Lung (tissue), 12 donors: ENCODE results near the gene TMEM121. TPM values are rescaled to one million over a fixed set of nuclear protein-coding genes. Genes with fewer than 3 reads are reported as not detected.
"Not testable (repeated sequence)": the region's sequence is repeated elsewhere in the genome, so short reads cannot be mapped to it uniquely, and the experiment has no call there.

Experiments used
- ATAC-seq: fragments of 200-7000 bp; cut with Tn5 transposase; one replicate; pipeline ENCODE4 v1.9.1; 2020; ENCODE audit warnings: moderate number of reproducible peaks; ENCODE audit not compliant: insufficient read depth, low FRiP score
- DNase-seq, 3 donors: peaks; one replicate each; pipeline ENCODE4 v3.0.0-alpha.2; 2013 to 2017
- H3K27ac ChIP-seq, 2 donors: one replicate each; pipeline ENCODE4 v1.5.1; 2013; ENCODE audit warnings: mild to moderate bottlenecking in 2 of 2, moderate library complexity in 2 of 2, control low read depth in 1 of 2, inconsistent platforms in 1 of 2, low read depth in 1 of 2, low read length in 1 of 2
- H3K27me3 ChIP-seq, 3 donors: one replicate each; pipeline ENCODE4 v1.5.1; 2013; ENCODE audit warnings: low read length in 2 of 3; ENCODE audit not compliant: control insufficient read depth in 3 of 3, insufficient read depth in 3 of 3
- H3K36me3 ChIP-seq, 4 donors: one replicate each; pipeline ENCODE4 v1.5.1; 2013; ENCODE audit warnings: low read length in 4 of 4, mild to moderate bottlenecking in 1 of 4, moderate library complexity in 1 of 4; ENCODE audit not compliant: control insufficient read depth in 4 of 4, insufficient read depth in 4 of 4
- H3K4me1 ChIP-seq, 5 donors: one replicate each; pipeline ENCODE4 v1.5.1; 2013; ENCODE audit warnings: low read length in 5 of 5, mild to moderate bottlenecking in 2 of 5, moderate library complexity in 1 of 5; ENCODE audit not compliant: control insufficient read depth in 5 of 5, insufficient read depth in 5 of 5
- H3K4me3 ChIP-seq: one replicate; pipeline ENCODE4 v1.5.1; 2013; ENCODE audit warnings: mild to moderate bottlenecking, control low read depth, moderate library complexity
- H3K9ac ChIP-seq, 2 donors: one replicate each; pipeline ENCODE4 v1.5.1; 2013; ENCODE audit warnings: low read length in 2 of 2, control low read depth in 1 of 2; ENCODE audit not compliant: insufficient read depth in 1 of 2
- H3K9me3 ChIP-seq, 4 donors: one replicate each; pipeline ENCODE4 v1.5.1; 2013; ENCODE audit warnings: low read length in 3 of 4, mild to moderate bottlenecking in 1 of 4, moderate library complexity in 1 of 4; ENCODE audit not compliant: control insufficient read depth in 4 of 4, insufficient read depth in 3 of 4
- WGBS, 2 donors: extraction: QIAGEN DNeasy Blood & Tissue Kit; methylation state at CpG; one replicate each; pipeline ENCODE4 v1.1.7; 2013; 5-methylcytosine and 5-hydroxymethylcytosine counted together
- polyA plus RNA-seq, 2 donors: library from polyadenylated mRNA; stranded (reverse); fragments of 200-250 nt; gene quantifications; one replicate each; pipeline ENCODE4 v1.2.1, GENCODE V29; 2013
- total RNA-seq, 2 donors: library from RNA; depleted of rRNA in 1 of 2; stranded (reverse); fragments of >200 nt in 1 of 2; gene quantifications; one replicate each; pipeline ENCODE4 v1.2.1, GENCODE V29; 2014 to 2021
- TF ChIP-seq, protein P1 (sequence below): IDR thresholded peaks from 2 replicates; pipeline ENCODE4 v1.5.1; 2012; ENCODE audit warnings: mild to moderate bottlenecking; ENCODE audit errors: control extremely low read depth, extremely low read depth
- donor health status: control.
- donor health status: control.
- donor health status: Bipolar disorder and iron deficiency.
- donor health status: healthy.
- donor health status: DM: yes; HTN: yes; CAD: no.

Gene TMEM121
- total and polyA plus RNA-seq, 4 donors: 1.1 to 5.4 (median 2.8) TPM

DNA sequence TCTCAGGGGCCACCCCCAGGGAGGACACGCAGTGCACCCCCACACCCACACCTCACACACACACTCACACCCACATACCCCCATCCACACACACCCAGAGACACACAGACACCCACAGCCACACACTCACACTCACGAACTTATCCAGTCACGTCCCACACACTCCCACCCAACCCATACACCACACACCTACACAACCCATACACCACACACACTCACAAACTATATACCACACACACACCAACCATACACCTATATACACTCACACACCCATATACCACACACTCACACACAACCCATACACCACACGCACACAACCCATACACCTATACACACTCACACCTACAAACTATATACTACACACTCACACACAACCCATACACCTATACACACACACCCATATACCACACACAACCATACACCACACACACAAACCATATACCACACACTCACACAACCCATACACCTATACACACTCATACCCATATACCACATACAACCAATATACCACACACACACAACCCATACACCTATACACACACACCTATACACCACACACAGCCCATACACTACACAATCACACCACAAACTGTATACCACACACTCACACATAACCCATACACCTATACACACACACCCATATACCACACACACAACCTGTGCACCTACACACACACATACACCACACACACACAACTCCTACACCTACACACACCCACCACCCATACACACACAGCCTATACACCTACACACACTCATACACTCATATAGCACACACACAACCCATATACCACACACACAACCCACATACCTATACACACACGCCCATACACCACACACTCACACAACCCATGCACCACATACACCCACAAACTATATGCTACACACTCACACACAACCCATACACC lies 42.7 kb downstream of the TMEM121 start:
- H3K27me3 ChIP-seq: no peaks in the 10 kb centered on the region
- no peak for DNase-seq
- 76 to 94% methylated on average over 2 to 5 of the region's 5 CpGs for WGBS, 2 donors
- no peak overlapping the region for H3K9ac ChIP-seq
- no peaks in the 10 kb centered on the region for H3K36me3 ChIP-seq
- H3K9me3 ChIP-seq: peaks cover 0 to 4% (median 2%) of the 10 kb centered on the region in 4 donors
- H3K27ac ChIP-seq: no peak overlapping the region
- no peaks in the 10 kb centered on the region for H3K4me1 ChIP-seq
- no peak for ATAC-seq
- H3K4me3 ChIP-seq: no peak overlapping the region
- TF ChIP-seq, protein P1, sequence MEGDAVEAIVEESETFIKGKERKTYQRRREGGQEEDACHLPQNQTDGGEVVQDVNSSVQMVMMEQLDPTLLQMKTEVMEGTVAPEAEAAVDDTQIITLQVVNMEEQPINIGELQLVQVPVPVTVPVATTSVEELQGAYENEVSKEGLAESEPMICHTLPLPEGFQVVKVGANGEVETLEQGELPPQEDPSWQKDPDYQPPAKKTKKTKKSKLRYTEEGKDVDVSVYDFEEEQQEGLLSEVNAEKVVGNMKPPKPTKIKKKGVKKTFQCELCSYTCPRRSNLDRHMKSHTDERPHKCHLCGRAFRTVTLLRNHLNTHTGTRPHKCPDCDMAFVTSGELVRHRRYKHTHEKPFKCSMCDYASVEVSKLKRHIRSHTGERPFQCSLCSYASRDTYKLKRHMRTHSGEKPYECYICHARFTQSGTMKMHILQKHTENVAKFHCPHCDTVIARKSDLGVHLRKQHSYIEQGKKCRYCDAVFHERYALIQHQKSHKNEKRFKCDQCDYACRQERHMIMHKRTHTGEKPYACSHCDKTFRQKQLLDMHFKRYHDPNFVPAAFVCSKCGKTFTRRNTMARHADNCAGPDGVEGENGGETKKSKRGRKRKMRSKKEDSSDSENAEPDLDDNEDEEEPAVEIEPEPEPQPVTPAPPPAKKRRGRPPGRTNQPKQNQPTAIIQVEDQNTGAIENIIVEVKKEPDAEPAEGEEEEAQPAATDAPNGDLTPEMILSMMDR: no peak

DNA sequence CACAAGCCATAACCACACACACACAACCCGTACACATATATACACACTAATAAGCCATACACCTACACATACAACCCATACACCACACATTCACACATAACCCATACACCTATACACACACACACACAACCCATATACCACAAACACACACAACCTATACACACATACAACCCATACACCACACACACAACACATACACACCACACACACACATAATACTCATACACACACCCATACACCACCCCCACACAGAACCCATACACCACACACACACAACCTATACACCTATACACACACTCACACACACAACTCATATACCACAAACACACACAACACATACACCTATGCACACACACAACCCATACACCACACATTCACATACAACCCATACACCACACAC lies 44.1 kb downstream of the TMEM121 start:
- WGBS, 2 donors: 98 to 100% methylated on average over 1 of the region's 1 CpG
- no peak for ATAC-seq
- Histone ChIP-seq H3K4me1 (no peaks in the 10 kb centered on the region), H3K36me3 (no peaks in the 10 kb centered on the region), H3K27ac (no peak overlapping the region), H3K9ac (no peak overlapping the region), H3K27me3 (no peaks in the 10 kb centered on the region), H3K9me3 (peaks cover 0 to 4% (median 2%) of the 10 kb centered on the region in 4 donors), H3K4me3 (no peak overlapping the region)
- DNase-seq: no peak
- TF ChIP-seq, protein P1: no peak

DNA sequence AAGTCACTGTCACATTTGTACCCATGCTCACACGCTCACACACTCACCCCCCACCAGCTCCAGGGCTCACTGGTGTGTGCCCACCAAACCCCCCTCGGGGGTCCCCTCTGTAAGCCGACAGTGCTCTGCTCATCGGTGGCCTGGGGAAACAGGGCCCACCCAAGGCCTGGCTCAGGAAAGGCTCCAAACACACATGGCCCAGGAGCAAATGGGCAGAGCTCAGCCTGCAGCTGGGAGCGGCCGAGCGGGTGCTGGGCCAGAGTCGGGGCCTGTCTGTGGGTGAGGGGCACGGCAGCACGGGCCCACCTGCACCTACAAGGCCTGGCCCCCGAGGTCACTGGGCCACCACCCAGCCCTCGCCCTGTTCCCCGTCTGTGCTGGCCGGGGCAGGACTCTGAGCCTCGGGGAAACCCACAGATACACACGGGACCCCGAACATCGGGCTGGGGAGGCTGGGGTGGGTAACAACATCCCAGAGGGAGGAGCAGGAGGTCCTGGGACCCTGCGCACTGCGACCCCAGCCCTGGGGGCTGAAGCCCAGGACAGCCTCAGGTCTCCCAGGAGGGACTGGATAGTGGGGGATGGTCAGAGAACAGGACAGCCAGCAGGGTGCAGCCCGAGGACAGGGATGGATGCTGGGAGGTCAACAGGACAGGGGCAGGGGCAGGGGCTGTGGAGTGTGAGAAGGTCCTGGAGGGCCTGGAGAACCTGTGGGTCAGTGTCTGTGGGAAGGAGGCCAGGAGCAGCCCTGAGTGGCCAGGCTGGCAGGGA lies 45.0 kb downstream of the TMEM121 start:
- DNase-seq, ATAC-seq, H3K4me1 ChIP-seq, H3K4me3 ChIP-seq, H3K36me3 ChIP-seq, H3K27ac ChIP-seq, H3K9ac ChIP-seq, H3K9me3 ChIP-seq, H3K27me3 ChIP-seq: not testable (repeated sequence)
- 85 to 86% methylated on average over 16 to 21 of the region's 21 CpGs for WGBS, 2 donors

DNA sequence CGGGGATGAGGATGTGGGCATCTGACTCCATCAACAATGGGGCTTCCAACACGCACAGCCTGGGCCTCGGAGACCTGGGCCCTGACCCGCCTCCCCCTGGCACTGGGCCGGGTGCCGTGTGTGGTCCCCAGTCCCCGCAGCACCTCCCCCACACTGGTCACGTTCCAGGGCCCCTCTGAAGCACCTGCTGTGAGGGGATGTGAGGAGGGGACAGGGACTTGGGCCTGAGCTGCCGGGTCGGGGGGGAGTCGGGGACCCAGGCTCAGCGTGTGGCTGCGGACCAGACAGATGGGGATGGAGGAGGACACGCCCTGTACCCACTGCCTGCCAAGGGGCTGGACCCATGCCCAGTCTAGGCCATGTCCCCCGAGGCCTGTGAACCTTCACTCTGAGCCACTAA lies 45.7 kb downstream of the TMEM121 start:
- not testable (repeated sequence) for H3K9ac ChIP-seq, H3K27ac ChIP-seq, H3K9me3 ChIP-seq, H3K4me1 ChIP-seq, H3K4me3 ChIP-seq, H3K36me3 ChIP-seq, ATAC-seq, DNase-seq, H3K27me3 ChIP-seq
- WGBS, 2 donors: 71 to 88% methylated on average over 1 to 6 of the region's 15 CpGs

DNA sequence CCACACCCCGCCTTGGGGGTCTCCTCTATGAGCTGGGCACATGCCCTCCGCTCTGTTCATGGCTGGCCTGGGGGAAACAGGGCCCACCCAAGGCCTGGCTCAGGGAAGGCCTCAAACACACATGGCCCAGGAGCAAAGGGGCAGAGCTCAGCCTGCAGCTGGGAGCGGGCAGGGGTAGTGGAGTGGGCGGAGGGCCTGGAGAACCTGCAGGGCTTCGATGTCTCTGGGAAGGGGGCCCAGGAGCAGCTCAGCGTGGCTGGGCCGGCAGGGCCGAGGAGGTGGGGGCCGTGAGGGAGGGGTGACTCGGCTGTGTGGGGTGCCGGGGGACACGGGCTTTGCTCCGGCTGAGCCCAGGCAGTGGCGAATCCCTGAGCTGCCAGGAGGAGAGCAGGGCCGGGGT lies 47.5 kb downstream of the TMEM121 start:
- not testable (repeated sequence) for H3K36me3 ChIP-seq, ATAC-seq, H3K4me1 ChIP-seq, H3K9me3 ChIP-seq, H3K4me3 ChIP-seq, H3K27me3 ChIP-seq, H3K9ac ChIP-seq, DNase-seq, H3K27ac ChIP-seq
- WGBS, 2 donors: 88 to 94% methylated on average over 8 to 13 of the region's 15 CpGs

DNA sequence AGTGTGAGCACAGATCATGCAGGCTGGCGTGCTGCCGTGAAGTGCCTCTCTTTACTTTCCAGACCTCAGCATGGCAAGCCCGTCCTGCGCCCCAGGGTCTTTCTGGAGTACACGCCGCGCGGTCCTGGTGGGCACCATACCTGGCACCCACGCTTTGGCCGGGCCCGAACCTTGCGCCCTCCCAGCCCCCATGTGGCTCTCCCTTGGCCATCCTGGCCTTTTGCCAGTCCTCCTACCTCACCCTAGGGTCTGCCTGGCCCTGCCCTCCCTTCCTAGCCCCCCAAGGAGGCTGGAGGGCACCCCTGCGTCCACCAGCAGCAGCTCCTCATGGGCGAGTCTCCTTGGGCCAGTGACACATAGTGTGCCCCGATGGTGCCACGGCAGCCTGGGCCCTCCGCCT lies 48.0 kb downstream of the TMEM121 start:
- not testable (repeated sequence) for H3K4me3 ChIP-seq, H3K27me3 ChIP-seq, H3K9me3 ChIP-seq, ATAC-seq, DNase-seq, H3K27ac ChIP-seq, H3K36me3 ChIP-seq, H3K4me1 ChIP-seq, H3K9ac ChIP-seq
- 97 to 100% methylated on average over 1 to 6 of the region's 17 CpGs for WGBS, 2 donors
